GM18519 (cell line): Measurements from ENCODE around the gene LHFPL6.

Experiments used
- ATAC-seq: cut with Tn5 transposase; IDR thresholded peaks from one replicate; pipeline ENCODE4 v1.9.1; 2021; ENCODE audit warnings: mild to moderate bottlenecking, moderate library complexity; ENCODE audit not compliant: unreplicated experiment, low FRiP score

The LHFPL6 gene

GRCh38 chr13:39596685-39597084, 6.3 kb downstream of the LHFPL6 start:
- ATAC-seq: no peak

- ATAC-seq: no peak
Observed at GRCh38 chr13:39596176-39596575, 6.8 kb downstream of the LHFPL6 start.

GRCh38 chr13:39590466-39591036, 12.4 kb downstream of the LHFPL6 start:
- ATAC-seq: no peak

- ATAC-seq: no peak
Observed at GRCh38 chr13:39588384-39588783, 14.6 kb downstream of the LHFPL6 start.

GRCh38 chr13:39587939-39588338, 15.1 kb downstream of the LHFPL6 start:
- no peak for ATAC-seq

- no peak for ATAC-seq
Observed at GRCh38 chr13:39586958-39587605, 15.9 kb downstream of the LHFPL6 start.

GRCh38 chr13:39586151-39586550, 16.8 kb downstream of the LHFPL6 start:
- ATAC-seq: no peak

GRCh38 chr13:39585219-39585618, 17.8 kb downstream of the LHFPL6 start:
- no peak for ATAC-seq

GRCh38 chr13:39580881-39581575, 22.0 kb downstream of the LHFPL6 start:
- no peak for ATAC-seq

GRCh38 chr13:39578821-39579291, 24.1 kb downstream of the LHFPL6 start:
- ATAC-seq: no peak

GRCh38 chr13:39577838-39578491, 25.0 kb downstream of the LHFPL6 start:
- no peak for ATAC-seq

- no peak for ATAC-seq
Observed at GRCh38 chr13:39577203-39577602, 25.8 kb downstream of the LHFPL6 start.

- ATAC-seq: no peak
Observed at GRCh38 chr13:39575641-39576238, 27.3 kb downstream of the LHFPL6 start.

GRCh38 chr13:39571502-39572092, 31.4 kb downstream of the LHFPL6 start:
- no peak for ATAC-seq

GRCh38 chr13:39567569-39567968, 35.4 kb downstream of the LHFPL6 start:
- no peak for ATAC-seq

GRCh38 chr13:39566216-39566869, 36.6 kb downstream of the LHFPL6 start:
- ATAC-seq: no peak

GRCh38 chr13:39565036-39565949, 37.7 kb downstream of the LHFPL6 start:
- no peak for ATAC-seq

GRCh38 chr13:39563470-39563735, 39.6 kb downstream of the LHFPL6 start:
- no peak for ATAC-seq

- no peak for ATAC-seq
Observed at GRCh38 chr13:39561971-39562370, 41.0 kb downstream of the LHFPL6 start.
